HTR-8/SVneo (cell line): Measurements from ENCODE around the gene TTLL3.
A peak's percentile ranks its signal among the peaks of the same experiment; 100 is the strongest.
"Not testable (repeated sequence)": the region's sequence is repeated elsewhere in the genome, so short reads cannot be mapped to it uniquely, and the experiment has no call there.

Source experiments
- DNase-seq: peaks from one replicate; pipeline ENCODE4 v3.0.0; 2011; ENCODE audit warnings: low spot score, mixed read lengths; ENCODE audit not compliant: insufficient read length
- FAIRE-seq: peaks from 2 replicates; lab custom pipeline; 2011; peaks lifted over from hg19 to GRCh38; lab: Jason Lieb, UNC

The TTLL3 gene

GRCh38 chr3:9809615-9810432, at the start of gene TTLL3:
Gene TTLL3, plus strand, starts transcription at chr3:9810262. Its CDS starts 400 bp downstream, at chr3:9810662.
- DNase-seq (peak; percentile 66), FAIRE-seq (no peak)

GRCh38 chr3:9760779-9761505, 49.1 kb upstream of the TTLL3 start:
- DNase-seq (no peak), FAIRE-seq (no peak)

GRCh38 chr3:9761919-9762318, 48.1 kb upstream of the TTLL3 start:
- no peak for FAIRE-seq
- no peak for DNase-seq

- DNase-seq (no peak), FAIRE-seq (no peak)
These were observed 47.2 kb upstream of the TTLL3 start for GRCh38 chr3:9762871-9763270.

GRCh38 chr3:9765865-9766264, 44.2 kb upstream of the TTLL3 start:
- DNase-seq (no peak), FAIRE-seq (no peak)

GRCh38 chr3:9767418-9767817, 42.6 kb upstream of the TTLL3 start:
- no peak for FAIRE-seq
- no peak for DNase-seq

GRCh38 chr3:9768141-9768775, 41.8 kb upstream of the TTLL3 start:
- DNase-seq (no peak), FAIRE-seq (no peak)

GRCh38 chr3:9769012-9769411, 41.0 kb upstream of the TTLL3 start:
- FAIRE-seq = no peak
- DNase-seq = no peak

- FAIRE-seq (no peak), DNase-seq (peak; percentile 75)
These were observed 40.4 kb upstream of the TTLL3 start, which contains the start of gene CAMK1 for GRCh38 chr3:9769426-9770275. Gene CAMK1, minus strand, starts transcription at chr3:9769947. Its CDS starts 2,198 bp downstream, at chr3:9767749.

- no peak for FAIRE-seq
These were observed 39.7 kb upstream of the TTLL3 start for GRCh38 chr3:9770276-9770812.

GRCh38 chr3:9771007-9771406, 39.1 kb upstream of the TTLL3 start:
- DNase-seq, FAIRE-seq: not testable (repeated sequence)

More at GRCh38 chr3:9770276-9770812, 39.7 kb upstream of the TTLL3 start:
- DNase-seq = no peak

GRCh38 chr3:9776896-9777693, 33.0 kb upstream of the TTLL3 start:
- DNase-seq = no peak
- FAIRE-seq = no peak

- FAIRE-seq (no peak), DNase-seq (no peak)
These were observed 32.4 kb upstream of the TTLL3 start for GRCh38 chr3:9777694-9778021.

GRCh38 chr3:9778143-9779074, 31.7 kb upstream of the TTLL3 start:
- FAIRE-seq (no peak), DNase-seq (no peak)

GRCh38 chr3:9779075-9779593, 30.9 kb upstream of the TTLL3 start:
- DNase-seq = no peak
- no peak for FAIRE-seq

- FAIRE-seq (no peak), DNase-seq (no peak)
These were observed 30.2 kb upstream of the TTLL3 start for GRCh38 chr3:9779721-9780457.

GRCh38 chr3:9780458-9780812, 29.6 kb upstream of the TTLL3 start:
- no peak for FAIRE-seq
- DNase-seq = no peak
